Measurements from ENCODE around the gene KCNQ5. TPM values are rescaled to one million over a fixed set of nuclear protein-coding genes. Genes with fewer than 3 reads are reported as not detected.

KCNQ5 gene
- polyA plus RNA-seq, 3 donors: not detected

DNA sequence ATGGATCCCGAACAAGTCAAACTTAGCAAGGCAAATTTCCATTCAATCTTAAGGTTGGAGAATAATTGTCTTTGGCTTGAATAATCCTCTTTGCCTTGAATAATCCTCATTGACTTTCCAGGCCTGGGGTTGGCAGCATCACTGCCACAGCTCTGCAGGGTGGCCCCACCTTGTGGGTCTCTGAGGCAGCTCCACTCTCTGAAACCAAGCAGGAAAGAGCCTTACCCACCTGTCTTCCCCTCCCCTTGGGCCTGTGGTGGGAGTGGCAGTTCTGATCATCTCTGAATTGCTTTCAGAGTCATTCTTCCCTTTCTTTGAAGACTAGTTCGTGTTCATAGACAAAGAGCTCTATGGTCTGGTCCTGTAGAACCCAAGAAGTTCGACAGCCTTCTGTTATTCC lies 47.5 kb downstream of the KCNQ5 start:
- H3K4me3 Mint-ChIP-seq: no peak overlapping the region
- no peak for DNase-seq

GRCh38 chr6:72672906-72673305 lies 51.0 kb downstream of the KCNQ5 start:
- Mint-ChIP-seq H3K36me3 (no peaks in the 10 kb centered on the region), H3K27ac (no peak overlapping the region), H3K4me1 (no peaks in the 10 kb centered on the region), H3K27me3 (ENCODE audit: low read depth in 3 of 3) (no peaks in the 10 kb centered on the region), H3K9me3 (peaks cover 0 to 1% (median 0%) of the 10 kb centered on the region in 7 donors), H3K4me3 (no peak overlapping the region)
- Histone ChIP-seq H3K27ac (ENCODE audit: low read depth in 1 of 2, low read length in 2 of 2) (no peak overlapping the region), H3K4me2 (replicated peaks; ENCODE audit: extremely low read depth, low read length, poor library complexity, severe bottlenecking) (no peak overlapping the region), H3K36me3 (replicated peaks in 1 of 2; ENCODE audit: control insufficient read depth in 1 of 2, insufficient read depth in 2 of 2, low read length in 2 of 2) (no peaks in the 10 kb centered on the region), H4K20me1 (ENCODE audit: insufficient read depth, low read length) (no peaks in the 10 kb centered on the region), H3K27me3 (ENCODE audit: control insufficient read depth in 2 of 2, insufficient read depth in 2 of 2, low read length in 2 of 2) (no peaks in the 10 kb centered on the region), H3K79me2 (ENCODE audit: insufficient read depth, low read length) (no peaks in the 10 kb centered on the region), H3K9ac (ENCODE audit: insufficient read depth, low read length, poor library complexity, severe bottlenecking) (no peak overlapping the region), H3K9me3 (replicated peaks in 1 of 2; ENCODE audit: control insufficient read depth in 1 of 2, insufficient read depth in 1 of 2, low read length in 2 of 2) (no peaks in the 10 kb centered on the region), H3K4me3 (replicated peaks in 1 of 3; ENCODE audit: low read depth in 2 of 3, low read length in 3 of 3) (no peak overlapping the region), H2AFZ (ENCODE audit: insufficient read depth, low read depth, low read length, poor library complexity, severe bottlenecking) (no peak overlapping the region), H3K4me1 (ENCODE audit: control insufficient read depth in 1 of 2, insufficient read depth in 2 of 2, low read length in 2 of 2) (no peaks in the 10 kb centered on the region)
- TF ChIP-seq CTCF (IDR thresholded peaks at IDR 0.05): no peak
- intact Hi-C loops (cut with micrococcal nuclease): no loop called here
- DNase-seq: no peak
- WGBS (ENCODE audit: insufficient coverage): no CpG with 5 or more reads among the region's 1 CpG

More for the DNA sequence above, 47.5 kb downstream of the KCNQ5 start:
- no peaks in the 10 kb centered on the region for H3K27me3 Mint-ChIP-seq (ENCODE audit: low read depth in 3 of 3)
- Histone ChIP-seq H3K79me2 (ENCODE audit: insufficient read depth, low read length) (no peaks in the 10 kb centered on the region), H3K27me3 (ENCODE audit: control insufficient read depth in 2 of 2, insufficient read depth in 2 of 2, low read length in 2 of 2) (no peaks in the 10 kb centered on the region), H3K4me1 (ENCODE audit: control insufficient read depth in 1 of 2, insufficient read depth in 2 of 2, low read length in 2 of 2) (no peaks in the 10 kb centered on the region), H3K36me3 (replicated peaks in 1 of 2; ENCODE audit: control insufficient read depth in 1 of 2, insufficient read depth in 2 of 2, low read length in 2 of 2) (no peaks in the 10 kb centered on the region), H3K9ac (ENCODE audit: insufficient read depth, low read length, poor library complexity, severe bottlenecking) (no peak overlapping the region), H2AFZ (ENCODE audit: insufficient read depth, low read depth, low read length, poor library complexity, severe bottlenecking) (no peak overlapping the region), H4K20me1 (ENCODE audit: insufficient read depth, low read length) (no peaks in the 10 kb centered on the region), H3K27ac (ENCODE audit: low read depth in 1 of 2, low read length in 2 of 2) (no peak overlapping the region), H3K4me3 (replicated peaks in 1 of 3; ENCODE audit: low read depth in 2 of 3, low read length in 3 of 3) (no peak overlapping the region), H3K4me2 (replicated peaks; ENCODE audit: extremely low read depth, low read length, poor library complexity, severe bottlenecking) (no peak overlapping the region), H3K9me3 (replicated peaks in 1 of 2; ENCODE audit: control insufficient read depth in 1 of 2, insufficient read depth in 1 of 2, low read length in 2 of 2) (no peaks in the 10 kb centered on the region)
- intact Hi-C loops (cut with micrococcal nuclease): no loop called here
- H3K4me1 Mint-ChIP-seq: no peaks in the 10 kb centered on the region
- no peak overlapping the region for H3K27ac Mint-ChIP-seq
- peaks cover 0 to 5% (median 0%) of the 10 kb centered on the region in 7 donors for H3K9me3 Mint-ChIP-seq
- 80% methylated on average over 2 of the region's 3 CpGs for WGBS (ENCODE audit: insufficient coverage)
- no peak for TF ChIP-seq CTCF (IDR thresholded peaks at IDR 0.05)
- no peaks in the 10 kb centered on the region for H3K36me3 Mint-ChIP-seq

All from CD14-positive monocyte (primary cell).